ENCODE measurements around the gene CHADL.

- TF ChIP-seq CTCF (IDR thresholded peaks at IDR 0.05; ENCODE audit: low read depth, low read length, poor library complexity, severe bottlenecking) (no peak), EZH2phosphoT487 (IDR thresholded peaks at IDR 0.05; ENCODE audit: borderline replicate concordance, low read length) (no peak)
Measured at GRCh38 chr22:41241133-41241676, 474 bp upstream of the CHADL start.

Measured in DOHH2 (cell line).